GM21423 (cell line): ENCODE results near the gene OR4D1.
"Not testable (repeated sequence)": the region's sequence is repeated elsewhere in the genome, so short reads cannot be mapped to it uniquely, and the experiment has no call there.

Source experiments
- ATAC-seq: cut with Tn5 transposase; IDR thresholded peaks from one replicate; pipeline ENCODE4 v1.9.1; 2021; ENCODE audit warnings: mild to moderate bottlenecking, moderate library complexity; ENCODE audit not compliant: unreplicated experiment

OR4D1 gene

DNA sequence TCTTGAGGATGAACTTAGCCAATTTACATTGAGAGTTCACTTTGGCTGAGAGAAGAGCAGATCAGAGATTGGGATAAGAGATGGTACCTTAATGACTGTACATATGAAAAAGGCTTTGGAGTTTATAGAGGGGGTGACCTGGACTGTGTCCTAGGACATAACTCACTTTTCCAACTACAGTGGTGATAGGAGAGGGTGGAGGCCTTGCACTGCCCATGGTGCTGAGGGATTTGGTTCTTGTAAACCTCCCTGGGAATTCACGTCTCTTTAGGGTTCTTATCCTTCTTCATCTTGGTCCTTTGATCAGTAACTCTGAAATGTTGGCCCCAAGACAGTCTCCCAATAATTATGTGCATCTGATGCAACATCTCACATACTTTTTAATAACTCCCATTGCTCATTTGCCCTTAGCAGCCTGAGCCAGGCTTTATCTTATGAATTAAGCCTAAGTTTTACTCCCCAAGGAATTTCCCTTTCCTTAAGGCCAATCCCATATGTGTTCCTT is at the start of gene OR4D1:
OR4D1 (plus strand) TSS at position 455 of the 505 bp plus-strand sequence. CDS start 6,770 bp downstream, outside the sequence.
- no peak for ATAC-seq

DNA sequence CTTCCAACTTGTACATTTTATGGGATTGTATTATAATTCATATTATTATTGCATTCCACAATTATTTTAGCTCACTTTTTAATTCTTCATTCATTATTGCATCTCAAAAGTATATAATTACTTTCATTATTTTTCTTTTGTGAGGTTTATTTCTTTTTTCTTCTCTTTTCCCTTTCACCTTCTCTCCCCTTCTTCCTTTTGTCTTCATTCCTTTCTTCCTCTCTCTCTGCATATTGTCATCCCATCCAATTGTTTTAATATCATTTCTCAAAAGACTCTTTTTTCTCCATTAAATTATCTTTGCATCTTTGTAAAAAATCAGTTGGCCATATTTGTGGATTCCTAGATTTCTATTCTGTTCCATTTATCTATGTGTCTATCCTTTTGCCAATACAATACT is 47.7 kb upstream of the OR4D1 start:
- ATAC-seq, result no peak

DNA sequence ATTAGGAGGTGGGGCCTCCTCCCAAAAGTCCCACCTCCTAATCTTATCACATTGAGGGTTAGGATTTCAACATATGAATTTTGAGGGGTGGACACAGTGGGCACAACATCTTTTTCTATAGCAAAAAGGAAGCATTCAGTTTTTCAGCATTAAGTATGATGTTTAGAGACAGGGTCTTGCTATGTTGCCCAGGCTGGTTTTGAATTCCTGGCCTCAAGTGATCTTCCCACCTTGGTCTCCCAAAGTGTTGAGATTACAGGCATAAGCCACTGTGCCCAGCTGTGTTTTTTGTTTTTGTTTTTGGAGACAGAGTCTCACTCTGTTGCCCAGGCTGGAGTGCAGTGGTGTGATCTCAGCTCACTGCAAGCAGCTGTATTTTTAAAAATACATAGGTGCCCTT is 46.3 kb upstream of the OR4D1 start:
- not testable (repeated sequence) for ATAC-seq

GRCh38 chr17:58105093-58105492 is 43.1 kb upstream of the OR4D1 start:
- no peak for ATAC-seq

GRCh38 chr17:58107306-58107705 is 40.9 kb upstream of the OR4D1 start:
- no peak for ATAC-seq

GRCh38 chr17:58109197-58109596 is 39.0 kb upstream of the OR4D1 start:
- no peak for ATAC-seq

GRCh38 chr17:58110012-58110411 is 38.2 kb upstream of the OR4D1 start:
- ATAC-seq, result no peak

- ATAC-seq, result no peak
These were observed 36.5 kb upstream of the OR4D1 start for GRCh38 chr17:58111676-58112075.

- ATAC-seq, result no peak
These were observed 35.1 kb upstream of the OR4D1 start for GRCh38 chr17:58112970-58113631.

DNA sequence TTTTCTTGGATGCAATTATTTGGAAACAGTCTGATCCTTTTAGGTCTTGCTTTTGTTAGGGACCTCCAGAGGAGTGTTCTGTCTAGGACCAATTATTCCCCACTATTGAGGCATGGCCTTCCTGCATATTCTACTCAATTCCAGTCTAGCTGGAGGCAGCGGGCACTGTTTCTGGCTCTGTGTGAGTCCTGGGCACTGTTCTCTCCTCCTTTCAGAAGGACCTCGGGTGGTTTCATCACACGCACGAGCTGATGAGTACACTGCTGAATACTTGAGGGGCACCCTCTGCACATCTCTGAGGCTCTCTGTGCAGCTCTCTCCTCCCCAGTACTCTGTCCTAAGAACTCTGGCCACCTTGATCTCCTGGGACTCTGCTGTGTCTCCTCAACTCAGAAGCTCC is 34.2 kb upstream of the OR4D1 start:
- no peak for ATAC-seq

GRCh38 chr17:58117382-58117781 is 30.8 kb upstream of the OR4D1 start:
- no peak for ATAC-seq

DNA sequence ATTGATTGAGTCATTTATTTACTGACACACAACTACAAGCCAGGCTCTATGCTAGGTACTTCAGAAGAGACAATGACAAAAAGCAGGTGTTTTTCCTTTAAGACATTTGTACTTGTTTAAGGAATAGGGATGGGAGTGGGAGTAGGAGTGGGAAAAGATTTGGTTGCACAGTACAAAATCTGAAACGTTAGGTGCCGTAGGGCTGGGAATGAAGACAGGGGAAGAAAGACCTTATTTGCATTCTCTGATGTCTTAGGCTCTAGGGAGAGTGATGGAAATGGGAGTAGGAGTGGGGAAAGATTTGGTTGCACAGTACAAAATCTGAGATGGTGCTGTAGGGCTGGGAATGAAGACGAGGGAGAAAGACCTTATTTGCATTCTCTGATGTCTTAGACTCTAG is 28.7 kb upstream of the OR4D1 start:
- ATAC-seq, result no peak

DNA sequence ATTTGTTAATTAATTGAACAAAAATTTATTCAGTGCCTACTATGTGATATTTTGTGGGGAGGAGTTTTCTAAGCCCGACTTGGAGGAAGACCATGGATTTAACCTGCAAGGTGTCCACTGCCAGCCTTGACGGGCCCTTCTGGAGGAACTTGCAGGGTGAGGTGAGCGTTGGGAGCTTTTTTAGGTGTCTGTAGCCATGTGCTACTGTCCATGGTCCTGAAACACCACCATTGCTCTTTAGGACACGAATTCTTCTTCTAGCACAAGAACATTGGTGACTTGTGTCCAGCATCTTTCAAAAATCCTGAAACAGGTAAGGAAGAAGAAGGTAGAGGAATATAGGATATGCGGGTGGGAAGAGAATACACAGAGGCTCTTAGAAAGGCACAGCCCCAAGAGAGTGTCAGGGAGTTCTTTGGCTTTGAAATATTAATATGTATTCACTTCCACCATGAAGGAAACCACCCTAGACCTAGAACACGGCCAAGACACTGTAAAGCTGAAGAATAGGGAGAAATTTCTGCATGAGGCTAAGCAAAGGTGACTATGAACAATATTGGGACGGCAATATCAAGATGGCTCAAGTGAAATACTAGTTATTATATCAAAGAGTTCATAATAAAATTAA is 27.9 kb upstream of the OR4D1 start:
- ATAC-seq, result no peak

- no peak for ATAC-seq
These were observed 26.3 kb upstream of the OR4D1 start for GRCh38 chr17:58121925-58122324.

- ATAC-seq, result no peak
These were observed 20.3 kb upstream of the OR4D1 start for GRCh38 chr17:58127846-58128245.

- not testable (repeated sequence) for ATAC-seq
These were observed 15.5 kb upstream of the OR4D1 start for GRCh38 chr17:58132697-58133096.

- no peak for ATAC-seq
These were observed 11.4 kb upstream of the OR4D1 start for GRCh38 chr17:58136669-58137279.

DNA sequence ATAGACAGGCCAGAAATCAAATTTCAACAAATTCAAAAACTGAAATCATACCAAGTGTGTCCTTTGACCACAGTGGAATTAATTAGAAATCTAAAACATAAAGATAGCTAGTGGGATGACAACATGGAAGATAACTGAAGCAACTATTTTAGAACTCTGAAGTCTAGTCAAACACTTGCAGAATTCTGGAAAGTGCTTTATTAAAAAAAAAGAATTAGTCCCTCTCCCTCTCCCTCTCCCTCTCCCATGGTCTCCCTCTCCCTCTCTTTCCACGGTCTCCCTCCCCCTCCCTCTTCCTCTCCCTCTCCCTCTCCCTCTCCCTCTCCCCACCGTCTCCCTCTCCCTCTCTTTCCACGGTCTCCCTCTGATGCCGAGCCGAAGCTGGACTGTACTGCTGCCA is 6.7 kb upstream of the OR4D1 start:
- no peak for ATAC-seq

DNA sequence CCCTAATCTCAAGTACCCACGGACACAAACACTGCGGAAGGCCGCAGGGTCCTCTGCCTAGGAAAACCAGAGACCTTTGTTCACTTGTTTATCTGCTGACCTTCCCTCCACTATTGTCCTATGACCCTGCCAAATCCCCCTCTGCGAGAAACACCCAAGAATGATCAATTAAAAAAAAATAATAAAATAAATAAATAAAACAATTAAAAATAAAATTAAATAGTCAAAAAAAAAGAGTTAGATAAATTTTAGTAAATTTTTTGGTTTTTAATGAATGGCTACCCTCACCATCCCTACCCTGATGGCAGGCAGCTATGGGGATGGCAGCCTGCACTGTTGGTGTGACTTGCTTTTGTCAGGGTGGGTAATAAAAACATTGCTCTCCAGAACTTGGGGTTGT is 4.8 kb upstream of the OR4D1 start:
- not testable (repeated sequence) for ATAC-seq

GRCh38 chr17:58144801-58145200 is 3.4 kb upstream of the OR4D1 start:
- ATAC-seq, result no peak

GRCh38 chr17:58148609-58149008 is 425 bp downstream of the OR4D1 start:
- ATAC-seq, result no peak

- no peak for ATAC-seq
These were observed 2.2 kb downstream of the OR4D1 start for GRCh38 chr17:58150394-58150793.
